Activated naive CD4-positive, alpha-beta T cell treated with anti-CD3 and anti-CD28 coated beads for 36 hours (primary cell): ENCODE measurements around the gene CARNS1. TPM values are rescaled to one million over a fixed set of nuclear protein-coding genes. Genes with fewer than 3 reads are reported as not detected.
"Not testable (repeated sequence)": the region's sequence is repeated elsewhere in the genome, so short reads cannot be mapped to it uniquely, and the experiment has no call there.

Experiments
- CTCF ChIA-PET: fragments of 350-600 bp; sonication (Branson Sonifier 250); formaldehyde crosslinking; loops from one replicate; lab custom pipeline; 2021; ENCODE audit warnings: antibody characterized with exemption; lab: Charles Lee
- DNase-seq: peaks from one replicate; pipeline ENCODE4 v3.0.0-alpha.2; 2020
- H3K27ac Mint-ChIP-seq: one replicate; pipeline ENCODE4 v1.8.0; 2021; ENCODE audit warnings: mild to moderate bottlenecking, mixed read lengths
- H3K27me3 Mint-ChIP-seq: one replicate; pipeline ENCODE4 v1.8.0; 2021; ENCODE audit warnings: low read depth, mixed read lengths
- H3K36me3 Mint-ChIP-seq: one replicate; pipeline ENCODE4 v1.8.0; 2021; ENCODE audit warnings: low read depth, mixed read lengths
- H3K4me1 Mint-ChIP-seq: one replicate; pipeline ENCODE4 v1.8.0; 2021; ENCODE audit warnings: low read depth, mixed read lengths
- H3K4me3 Mint-ChIP-seq: one replicate; pipeline ENCODE4 v1.8.0; 2021; ENCODE audit warnings: mild to moderate bottlenecking, moderate library complexity, mixed read lengths
- H3K9me3 Mint-ChIP-seq: one replicate; pipeline ENCODE4 v1.8.0; 2021; ENCODE audit warnings: mixed read lengths
- intact Hi-C: fragments of 100-400 bp; cut with micrococcal nuclease; formaldehyde crosslinking; loops from one replicate; pipeline ENCODE4 v1.15.1; 2023
- total RNA-seq, 2 experiments: library from RNA; stranded (reverse); gene quantifications; one replicate each; pipeline ENCODE4 v1.2.3, GENCODE V29; 2021

The CARNS1 gene
- total RNA-seq, 2 experiments from 2014 or later = 0.91 to 2.0 TPM

DNA sequence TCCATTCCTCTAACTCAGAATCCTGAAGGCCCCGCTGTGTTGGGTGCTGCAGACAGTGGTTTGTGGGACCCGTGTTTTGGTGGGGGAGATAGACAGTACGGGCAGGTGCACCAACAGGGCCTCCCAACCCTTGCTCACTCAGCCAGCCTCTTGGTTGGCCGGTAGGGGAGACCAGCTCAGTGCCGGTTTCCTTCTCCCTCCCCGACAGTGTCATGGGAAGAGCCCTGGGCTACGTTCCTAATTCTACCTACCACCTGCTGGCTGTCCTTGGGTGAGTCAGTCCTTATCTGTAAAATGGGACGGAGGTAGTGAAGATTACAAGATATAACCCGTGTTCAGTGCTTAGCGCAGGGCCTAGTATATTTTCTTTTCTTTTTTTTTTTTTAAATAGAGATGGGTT, 47.7 kb downstream of the CARNS1 start:
- DNase-seq = no peak
- Mint-ChIP-seq H3K4me3 (no peak overlapping the region), H3K27ac (no peak overlapping the region), H3K36me3 (peaks cover 5% of the 10 kb centered on the region), H3K4me1 (peaks cover 31% of the 10 kb centered on the region), H3K27me3 (no peaks in the 10 kb centered on the region), H3K9me3 (no peaks in the 10 kb centered on the region)
- intact Hi-C loops = no loop called here
- CTCF ChIA-PET = no interaction called here

DNA sequence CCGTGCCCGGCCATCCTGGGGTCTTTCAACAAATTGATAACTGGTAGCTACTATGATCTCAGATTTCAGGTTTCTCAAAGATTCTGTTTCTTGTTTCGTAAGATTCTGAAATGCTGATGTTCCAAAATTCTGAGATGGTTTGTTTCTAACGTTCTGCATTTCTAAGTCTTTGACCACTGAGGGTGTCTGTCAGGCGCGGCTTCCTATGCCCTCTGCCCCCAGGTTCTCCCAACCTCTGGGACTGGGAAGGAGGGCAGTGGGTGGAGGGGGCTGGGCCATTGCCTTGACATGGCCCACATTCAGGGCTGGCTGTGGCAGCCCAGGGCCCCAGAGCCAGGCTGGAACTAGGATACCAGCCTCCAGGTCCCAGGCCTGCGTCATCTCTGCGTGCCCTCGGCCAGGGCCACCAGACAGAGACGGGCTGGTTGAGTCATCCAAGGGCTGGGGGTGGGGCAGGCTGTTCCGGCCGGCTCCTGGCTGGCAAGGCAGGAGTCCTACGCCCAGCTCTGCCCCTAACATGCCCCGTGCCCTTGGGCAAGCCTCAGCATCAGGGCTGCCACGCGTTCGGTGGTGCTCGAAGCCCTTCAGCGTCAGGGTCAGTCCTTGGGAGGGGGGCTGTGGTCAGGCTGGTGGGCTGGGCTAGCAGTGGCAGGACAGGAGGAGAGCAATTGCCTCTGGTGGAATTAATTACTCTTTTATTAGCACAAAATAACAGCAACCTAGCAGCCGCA, 48.4 kb downstream of the CARNS1 start:
- Mint-ChIP-seq H3K27me3 (no peaks in the 10 kb centered on the region), H3K27ac (peak overlapping the region; percentile 90), H3K36me3 (peaks cover 5% of the 10 kb centered on the region), H3K4me1 (peaks cover 35% of the 10 kb centered on the region), H3K4me3 (peak overlapping the region; percentile 81), H3K9me3 (no peaks in the 10 kb centered on the region)
- intact Hi-C loops = loop anchor here (1.0 kb wide), 4 partner anchors 19 to 62 kb away; partner anchors contain the start of gene AIP
- CTCF ChIA-PET = no interaction called here
- DNase-seq = no peak

DNA sequence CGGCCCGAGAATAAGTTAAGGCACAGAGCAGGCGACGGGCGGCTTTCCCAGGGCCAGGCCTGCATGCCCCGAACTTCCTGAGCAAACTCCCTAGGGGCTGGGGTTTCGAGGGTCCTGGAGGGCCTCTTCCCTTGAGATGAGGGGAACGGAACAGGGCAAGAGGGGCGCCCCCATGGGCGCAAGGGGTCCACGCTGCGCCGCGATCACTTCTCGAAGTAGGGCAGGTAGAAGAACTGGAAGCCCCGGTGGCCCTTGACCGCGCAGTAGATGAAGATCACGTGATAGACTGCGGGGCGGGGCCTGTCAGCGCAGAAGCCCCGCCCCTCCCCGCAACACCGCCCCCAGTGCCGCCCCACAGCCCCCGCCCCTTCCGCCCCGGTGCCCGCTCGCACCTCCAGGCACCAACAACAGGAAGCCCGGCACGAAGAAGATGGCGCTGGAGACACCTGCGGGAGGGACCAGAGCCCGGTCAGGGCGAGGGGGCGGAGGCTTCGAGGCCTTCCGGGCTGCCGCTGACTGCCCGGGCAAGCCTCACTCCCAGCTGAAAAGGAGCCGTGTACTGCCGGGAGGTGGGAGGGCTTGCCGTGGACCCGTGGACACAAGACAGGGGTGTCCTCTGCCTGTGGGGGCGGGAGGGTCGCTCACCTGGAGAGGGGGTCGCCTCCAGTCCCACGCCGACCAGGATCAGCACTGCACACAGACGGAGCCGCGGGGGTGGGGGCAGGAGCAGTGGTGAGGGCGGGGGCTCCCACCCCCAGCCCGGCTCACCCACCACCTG, 49.1 kb downstream of the CARNS1 start:
- H3K36me3 Mint-ChIP-seq = peaks cover 5% of the 10 kb centered on the region
- H3K9me3 Mint-ChIP-seq = no peaks in the 10 kb centered on the region
- peak overlapping the region; percentile 90 for H3K27ac Mint-ChIP-seq
- CTCF ChIA-PET = no interaction called here
- peaks cover 38% of the 10 kb centered on the region for H3K4me1 Mint-ChIP-seq
- H3K4me3 Mint-ChIP-seq = peak overlapping the region; percentile 81
- intact Hi-C loops = loop anchor here (1.0 kb wide), 4 partner anchors 19 to 62 kb away; partner anchors contain the start of gene AIP
- no peaks in the 10 kb centered on the region for H3K27me3 Mint-ChIP-seq
- peak; percentile 96 for DNase-seq

DNA sequence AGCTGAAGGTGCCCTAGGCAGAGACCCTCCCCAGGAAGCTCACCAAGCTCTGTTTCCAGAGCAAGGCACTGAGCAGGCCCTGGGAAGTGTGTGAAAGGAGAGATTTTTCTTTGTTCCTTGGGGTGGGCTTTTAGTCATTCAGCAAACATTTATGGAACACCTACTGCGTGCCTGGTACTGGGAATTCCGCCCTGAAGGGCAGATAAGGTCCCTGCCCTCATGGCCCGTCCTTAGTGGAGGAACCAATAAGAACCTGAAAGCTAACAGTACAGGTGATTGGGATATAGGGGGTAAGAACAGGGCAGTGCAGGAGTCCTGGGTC, 49.7 kb downstream of the CARNS1 start:
- Mint-ChIP-seq H3K27ac (peak overlapping the region; percentile 90), H3K9me3 (no peaks in the 10 kb centered on the region), H3K4me1 (peaks cover 35% of the 10 kb centered on the region), H3K27me3 (no peaks in the 10 kb centered on the region), H3K4me3 (peak overlapping the region; percentile 81), H3K36me3 (peaks cover 5% of the 10 kb centered on the region)
- DNase-seq = no peak
- intact Hi-C loops = no loop called here
- CTCF ChIA-PET = interaction anchor here (3.9 kb wide), 1 partner anchor 27 kb away, joined by 20 read pairs; the partner anchor contains the start of gene PTPRCAP

DNA sequence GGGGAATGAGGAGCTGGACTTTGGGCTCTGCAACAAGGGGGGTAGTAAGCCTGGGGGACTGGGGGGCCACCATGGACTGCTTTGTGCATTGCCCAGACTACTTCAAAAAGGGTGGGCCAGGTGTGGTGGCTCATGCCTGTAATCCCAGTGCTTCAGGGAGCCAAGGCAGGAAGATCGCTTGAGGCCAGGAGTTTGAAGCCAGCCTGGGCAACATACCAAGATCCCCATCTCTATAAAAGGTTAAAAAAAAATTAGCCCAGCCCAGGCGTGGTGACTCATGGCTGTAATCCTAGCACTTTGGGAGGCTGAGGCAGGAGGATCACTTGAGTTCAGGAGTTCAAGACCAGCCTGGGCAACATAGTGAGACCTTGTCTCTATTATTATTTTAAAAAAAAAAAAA, 50.1 kb downstream of the CARNS1 start:
- intact Hi-C loops, H3K27me3 Mint-ChIP-seq, H3K9me3 Mint-ChIP-seq, H3K36me3 Mint-ChIP-seq: not testable (repeated sequence)
- Mint-ChIP-seq H3K27ac (peak overlapping the region; percentile 90), H3K4me1 (peaks cover 33% of the 10 kb centered on the region), H3K4me3 (peak overlapping the region; percentile 81)
- CTCF ChIA-PET = interaction anchor here (0.6 to 3.9 kb wide), 3 partner anchors 28 to 213 kb away, joined by 3 to 20 read pairs (median 4); partner anchors contain the start of gene PTPRCAP
- DNase-seq = peak; percentile 36

DNA sequence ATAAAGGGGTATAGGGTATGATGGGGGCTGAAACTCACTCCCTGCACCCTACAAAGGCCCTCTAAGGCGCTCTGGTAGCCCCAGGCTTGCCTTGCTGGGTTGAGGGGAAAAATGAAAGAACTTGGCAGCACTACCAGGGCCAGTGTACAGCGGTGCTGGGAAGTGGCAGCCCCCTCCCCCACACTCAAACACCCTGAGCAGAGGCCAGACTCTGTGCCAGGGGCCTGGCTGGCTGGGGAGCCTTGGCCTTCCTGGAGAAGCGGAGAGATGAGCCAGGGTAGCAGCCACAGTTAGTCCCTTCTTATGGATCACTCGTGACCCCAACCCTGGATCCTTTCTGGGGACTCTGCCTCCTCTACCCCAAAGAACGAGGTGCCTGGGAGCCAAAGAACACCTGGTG, 50.9 kb downstream of the CARNS1 start:
- CTCF ChIA-PET = interaction anchor here (0.6 to 3.9 kb wide), 3 partner anchors 27 to 213 kb away, joined by 3 to 20 read pairs (median 4); partner anchors contain the start of gene PTPRCAP
- intact Hi-C loops = no loop called here
- peak overlapping the region; percentile 83 for H3K27ac Mint-ChIP-seq
- H3K36me3 Mint-ChIP-seq = peaks cover 5% of the 10 kb centered on the region
- H3K4me3 Mint-ChIP-seq = no peak overlapping the region
- no peaks in the 10 kb centered on the region for H3K27me3 Mint-ChIP-seq
- H3K9me3 Mint-ChIP-seq = no peaks in the 10 kb centered on the region
- peaks cover 33% of the 10 kb centered on the region for H3K4me1 Mint-ChIP-seq
- no peak for DNase-seq

DNA sequence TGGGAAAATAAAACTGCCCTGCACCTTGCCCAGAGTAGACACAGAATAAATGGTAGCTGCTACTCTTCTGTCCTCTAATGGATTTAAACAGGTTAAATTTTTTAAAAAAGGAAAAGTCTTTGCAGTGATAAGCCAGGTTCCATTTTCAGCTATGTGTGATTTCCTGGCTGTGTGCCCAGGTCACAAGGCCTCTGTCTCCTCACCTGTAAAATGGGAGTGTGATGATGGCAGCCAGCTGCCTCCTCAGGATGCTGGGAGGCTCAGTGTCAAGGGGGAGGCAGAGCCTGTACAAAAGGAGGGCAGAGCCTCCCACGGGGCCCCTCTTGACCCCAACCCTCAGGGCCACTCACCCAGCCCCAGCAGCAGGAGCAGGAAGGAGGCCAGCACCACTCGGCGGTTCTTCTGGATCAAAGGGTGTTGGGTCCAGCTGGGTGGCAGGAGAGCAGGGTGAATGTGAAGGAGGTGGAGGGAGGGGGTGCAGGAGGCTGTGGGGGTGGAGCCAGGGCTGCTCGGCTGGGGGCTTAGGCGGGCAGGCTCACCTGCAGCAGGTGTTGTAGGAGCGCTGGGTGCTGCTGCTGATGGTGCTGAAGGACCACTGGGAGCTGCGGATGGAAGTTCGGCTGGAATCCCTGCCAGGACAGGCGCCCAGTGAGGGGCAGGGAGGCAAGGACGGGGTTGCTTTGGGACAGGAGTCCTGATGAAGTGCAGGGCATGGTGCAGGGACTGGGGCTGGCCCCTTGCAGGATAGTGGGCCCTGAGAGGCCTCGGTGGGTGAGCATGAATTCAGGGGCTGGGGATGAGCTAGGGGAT, 51.7 kb downstream of the CARNS1 start:
- no peak for DNase-seq
- CTCF ChIA-PET = interaction anchor here (1.3 to 3.9 kb wide), 5 partner anchors 19 to 85 kb away, joined by 4 to 20 read pairs (median 6); partner anchors contain the start of genes PITPNM1, PTPRCAP and TBC1D10C
- peak overlapping the region; percentile 83 for H3K27ac Mint-ChIP-seq
- peaks cover 33% of the 10 kb centered on the region for H3K4me1 Mint-ChIP-seq
- intact Hi-C loops = no loop called here
- no peaks in the 10 kb centered on the region for H3K27me3 Mint-ChIP-seq
- H3K9me3 Mint-ChIP-seq = no peaks in the 10 kb centered on the region
- peaks cover 5% of the 10 kb centered on the region for H3K36me3 Mint-ChIP-seq
- H3K4me3 Mint-ChIP-seq = peak overlapping the region; percentile 80

DNA sequence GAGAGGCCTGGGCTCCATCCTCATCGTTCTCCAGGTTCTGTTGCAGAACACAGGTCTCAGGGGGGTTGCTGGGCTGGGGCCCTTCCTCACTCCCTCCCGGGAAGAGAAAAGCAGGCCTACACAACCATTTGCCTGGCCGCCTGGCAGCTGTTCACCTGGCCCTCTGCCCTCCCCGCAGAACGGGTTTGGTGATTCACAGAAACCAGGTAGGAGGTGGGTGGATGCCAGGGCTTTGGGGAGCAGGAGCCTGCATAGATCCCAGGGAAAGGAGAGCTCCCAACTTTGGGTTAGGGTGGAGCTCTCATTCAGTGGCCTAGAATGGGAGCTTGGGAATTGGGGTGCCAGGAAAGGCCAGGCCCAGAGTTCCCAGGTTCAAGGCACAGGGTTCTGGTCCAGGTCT, 52.6 kb downstream of the CARNS1 start:
- peak overlapping the region; percentile 80 for H3K4me3 Mint-ChIP-seq
- peaks cover 5% of the 10 kb centered on the region for H3K36me3 Mint-ChIP-seq
- H3K9me3 Mint-ChIP-seq = no peaks in the 10 kb centered on the region
- no peaks in the 10 kb centered on the region for H3K27me3 Mint-ChIP-seq
- intact Hi-C loops = loop anchor here (2.0 kb wide), 3 partner anchors 21 to 39 kb away; partner anchors contain the start of gene RPS6KB2
- CTCF ChIA-PET = interaction anchor here (0.8 to 3.9 kb wide), 11 partner anchors 13 to 111 kb away, joined by 3 to 20 read pairs (median 5); partner anchors contain the start of genes AIP, CDK2AP2, PITPNM1 and PTPRCAP
- peak; percentile 54 for DNase-seq
- H3K4me1 Mint-ChIP-seq = peaks cover 33% of the 10 kb centered on the region
- H3K27ac Mint-ChIP-seq = peak overlapping the region; percentile 83

DNA sequence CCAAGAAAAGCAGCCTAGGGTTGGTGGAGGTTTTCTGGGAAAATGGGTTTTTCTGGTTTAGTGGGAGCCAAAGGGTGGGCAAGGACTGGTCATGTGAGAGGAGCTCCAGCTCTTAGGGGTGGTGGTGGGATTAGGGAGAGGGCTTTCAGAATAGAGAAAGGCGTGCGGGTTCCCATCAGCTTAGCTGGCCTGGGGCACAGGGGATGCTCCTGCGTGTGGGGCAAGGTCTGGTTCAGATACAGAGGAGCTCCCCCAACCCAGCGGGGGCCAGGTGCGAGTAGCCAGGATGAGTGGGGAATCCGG, 52.9 kb downstream of the CARNS1 start:
- CTCF ChIA-PET = interaction anchor here (0.8 to 3.9 kb wide), 11 partner anchors 13 to 112 kb away, joined by 3 to 20 read pairs (median 5); partner anchors contain the start of genes AIP, CDK2AP2, PITPNM1 and PTPRCAP
- peak overlapping the region; percentile 80 for H3K4me3 Mint-ChIP-seq
- H3K27ac Mint-ChIP-seq = peak overlapping the region; percentile 83
- peak; percentile 45 for DNase-seq
- H3K36me3 Mint-ChIP-seq = peaks cover 5% of the 10 kb centered on the region
- H3K27me3 Mint-ChIP-seq = no peaks in the 10 kb centered on the region
- intact Hi-C loops = loop anchor here (2.0 kb wide), 3 partner anchors 22 to 40 kb away; partner anchors contain the start of gene RPS6KB2
- H3K9me3 Mint-ChIP-seq = no peaks in the 10 kb centered on the region
- H3K4me1 Mint-ChIP-seq = peaks cover 33% of the 10 kb centered on the region

DNA sequence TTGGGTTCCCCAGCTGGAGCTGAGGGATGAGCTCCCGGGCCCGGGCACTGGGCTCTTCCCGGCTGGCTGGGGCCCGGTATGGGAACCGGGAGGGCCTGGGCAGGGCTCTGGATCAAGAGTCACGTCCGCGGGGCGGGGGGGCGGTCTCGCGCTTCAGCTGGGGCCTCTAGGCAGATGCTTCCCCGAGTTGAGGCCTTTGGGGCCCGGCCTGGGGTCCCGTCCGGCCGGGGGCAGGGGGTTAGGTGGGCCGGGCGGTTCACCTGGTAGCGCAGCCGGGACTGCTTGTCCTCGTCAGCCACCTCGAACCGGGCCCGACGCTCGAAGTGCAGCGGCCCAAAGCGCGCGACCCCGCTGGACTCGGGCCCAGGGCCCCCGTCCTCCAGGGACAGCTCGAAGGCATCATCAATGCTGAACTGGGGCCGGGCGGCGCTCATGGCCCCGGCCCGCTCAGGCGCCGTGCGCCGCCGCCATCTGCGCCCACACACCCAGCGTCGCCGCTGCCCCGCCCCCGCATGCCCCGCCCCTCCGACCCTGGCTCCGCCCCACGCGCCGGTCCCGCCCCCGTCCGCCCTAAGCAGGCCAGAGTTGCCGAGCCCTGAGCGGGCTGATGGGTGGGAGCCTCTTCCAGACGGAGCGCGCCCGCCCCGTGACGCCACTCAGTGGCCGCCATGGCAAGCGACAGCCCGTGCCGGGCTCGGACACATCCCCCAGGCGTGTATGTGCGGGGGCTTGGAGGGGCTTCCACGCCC, 53.5 kb downstream of the CARNS1 start, which contains the start of gene TMEM134:
Gene TMEM134, minus strand, starts transcription at position 493 of the 749 bp plus-strand sequence. Its CDS starts 59 bp downstream, at position 434.
- H3K4me1 Mint-ChIP-seq = peaks cover 33% of the 10 kb centered on the region
- intact Hi-C loops = loop anchor here (1.0 to 2.0 kb wide), 8 partner anchors 14 to 78 kb away; partner anchors contain the start of genes AIP, RAD9A and RPS6KB2
- H3K27ac Mint-ChIP-seq = peak within 1 kb of the TSS; percentile 86
- peak within 1 kb of the TSS; percentile 80 for H3K4me3 Mint-ChIP-seq
- peaks cover 5% of the 10 kb centered on the region for H3K36me3 Mint-ChIP-seq
- no peaks in the 10 kb centered on the region for H3K27me3 Mint-ChIP-seq
- DNase-seq = peak; percentile 92
- CTCF ChIA-PET = interaction anchor here (0.7 to 3.9 kb wide), 12 partner anchors 12 to 112 kb away, joined by 3 to 20 read pairs (median 4); partner anchors contain the start of genes AIP, CDK2AP2, PITPNM1 and PTPRCAP
- no peaks in the 10 kb centered on the region for H3K9me3 Mint-ChIP-seq

DNA sequence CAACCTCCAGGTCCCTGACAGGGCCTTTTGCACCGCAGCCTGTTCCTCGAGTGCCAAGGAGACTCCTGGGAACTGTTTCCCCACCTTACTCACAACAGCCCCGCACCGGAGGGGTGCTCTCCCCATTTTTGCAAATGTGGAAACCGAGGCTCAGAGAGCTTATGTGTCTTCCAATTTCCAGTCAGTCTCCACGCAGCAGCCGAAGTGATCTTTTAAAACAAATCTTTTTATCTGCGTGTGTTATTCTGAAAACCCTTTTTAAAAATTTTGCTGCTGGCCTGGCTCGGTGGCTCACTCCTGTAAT, 54.0 kb downstream of the CARNS1 start:
- CTCF ChIA-PET = interaction anchor here (0.7 to 2.1 kb wide), 4 partner anchors 36 to 113 kb away, joined by 3 to 6 read pairs (median 4); partner anchors contain the start of genes PITPNM1 and RAD9A
- Mint-ChIP-seq H3K27me3 (no peaks in the 10 kb centered on the region), H3K4me1 (peaks cover 32% of the 10 kb centered on the region), H3K27ac (peak overlapping the region; percentile 86), H3K36me3 (peaks cover 5% of the 10 kb centered on the region), H3K4me3 (peak overlapping the region; percentile 75), H3K9me3 (no peaks in the 10 kb centered on the region)
- intact Hi-C loops = loop anchor here (1.0 to 2.0 kb wide), 8 partner anchors 14 to 78 kb away; partner anchors contain the start of genes AIP, RAD9A and RPS6KB2
- DNase-seq = no peak
